ENCODE measurements around the gene TBX2.

The TBX2 gene

GRCh38 chr17:61412143-61412859 lies 12.7 kb downstream of the TBX2 start:
- peak; percentile 98 for TF ChIP-seq CTCF (conservative IDR thresholded peaks at IDR 0.05)
- H3K27ac ChIP-seq, result peak overlapping the region; percentile 92

- TF ChIP-seq CTCF (conservative IDR thresholded peaks at IDR 0.05), result no peak
- peak overlapping the region; percentile 92 for H3K27ac ChIP-seq
Measured at GRCh38 chr17:61412860-61413660, 13.4 kb downstream of the TBX2 start.

GRCh38 chr17:61413661-61414126 lies 14.1 kb downstream of the TBX2 start:
- TF ChIP-seq CTCF (conservative IDR thresholded peaks at IDR 0.05), result no peak
- no peak overlapping the region for H3K27ac ChIP-seq

GRCh38 chr17:61414141-61414935 lies 14.7 kb downstream of the TBX2 start:
- H3K27ac ChIP-seq, result no peak overlapping the region
- no peak for TF ChIP-seq CTCF (conservative IDR thresholded peaks at IDR 0.05)

- TF ChIP-seq CTCF (conservative IDR thresholded peaks at IDR 0.05), result no peak
- H3K27ac ChIP-seq, result no peak overlapping the region
Measured at GRCh38 chr17:61414936-61415251, 15.3 kb downstream of the TBX2 start.

GRCh38 chr17:61415374-61416210 lies 15.9 kb downstream of the TBX2 start:
- TF ChIP-seq CTCF (conservative IDR thresholded peaks at IDR 0.05), result no peak
- no peak overlapping the region; the same call in 1 of the 2 replicates for H3K27ac ChIP-seq

Measured in VCaP (cell line).